Immature natural killer cell (primary cell): Measurements from ENCODE around the gene CCDC87. TPM values are rescaled to one million over a fixed set of nuclear protein-coding genes. Genes with fewer than 3 reads are reported as not detected.

Experiments
- DNase-seq, 3 donors: peaks; one replicate each; pipeline ENCODE4 v3.0.0; 2022; ENCODE audit warnings: mixed read lengths in 1 of 3
- H3K27ac Mint-ChIP-seq, 6 donors: one replicate each; pipeline ENCODE4 v1.8.0; 2020; ENCODE audit warnings: mixed read lengths in 6 of 6, mild to moderate bottlenecking in 5 of 6, inconsistent platforms in 4 of 6, moderate library complexity in 3 of 6
- H3K27me3 Mint-ChIP-seq, 3 donors: one replicate each; pipeline ENCODE4 v1.8.0; 2020 to 2021; ENCODE audit warnings: low read depth in 3 of 3, mild to moderate bottlenecking in 3 of 3, mixed read lengths in 3 of 3, moderate library complexity in 3 of 3, inconsistent platforms in 1 of 3
- H3K36me3 Mint-ChIP-seq, 3 donors: one replicate each; pipeline ENCODE4 v1.8.0; 2020; ENCODE audit warnings: mixed read lengths in 3 of 3, inconsistent platforms in 2 of 3, mild to moderate bottlenecking in 2 of 3
- H3K4me1 Mint-ChIP-seq, 2 donors: one replicate each; pipeline ENCODE4 v1.8.0; 2020; ENCODE audit warnings: inconsistent platforms in 2 of 2, mild to moderate bottlenecking in 2 of 2, mixed read lengths in 2 of 2, moderate library complexity in 1 of 2
- H3K4me3 Mint-ChIP-seq, 5 donors: one replicate each; pipeline ENCODE4 v1.8.0; 2020; ENCODE audit warnings: mild to moderate bottlenecking in 5 of 5, mixed read lengths in 5 of 5, inconsistent platforms in 3 of 5, moderate library complexity in 3 of 5
- H3K9me3 Mint-ChIP-seq, 6 donors: one replicate each; pipeline ENCODE4 v1.8.0; 2020; ENCODE audit warnings: mild to moderate bottlenecking in 6 of 6, mixed read lengths in 6 of 6, inconsistent platforms in 4 of 6, moderate library complexity in 3 of 6
- polyA plus RNA-seq, 3 donors: library from polyadenylated mRNA; unstranded; fragments of 300-500 nt; fragmentation: Illumina TruSeq; gene quantifications; one replicate each; pipeline ENCODE4 v1.2.3, GENCODE V29; 2021

Gene CCDC87
- polyA plus RNA-seq, 3 donors from 2014 or later = not detected

DNA sequence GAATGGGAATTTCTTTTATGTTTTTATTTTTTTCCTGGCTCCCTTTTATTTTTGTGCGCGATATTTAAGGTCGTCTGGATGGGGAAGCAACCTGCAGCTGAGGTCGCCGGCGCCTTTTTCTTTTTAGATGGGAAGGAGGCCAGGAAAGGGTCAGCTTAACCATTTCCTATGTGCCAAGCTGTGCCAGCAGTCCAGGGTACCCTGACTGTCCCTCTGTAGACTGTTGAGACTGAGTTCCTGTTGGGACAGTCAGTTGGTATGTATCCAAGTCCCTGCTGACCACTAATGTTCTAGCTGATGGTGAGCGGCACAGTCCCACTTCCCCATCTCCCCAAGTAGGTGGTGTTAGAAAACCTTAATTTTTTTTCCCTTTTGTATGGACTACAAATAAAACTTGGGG is 34.1 kb upstream of the CCDC87 start:
- DNase-seq = no peak
- no peaks in the 10 kb centered on the region for H3K9me3 Mint-ChIP-seq
- H3K27ac Mint-ChIP-seq = no peak overlapping the region
- peaks cover 7 to 23% (median 10%) of the 10 kb centered on the region in 3 donors for H3K27me3 Mint-ChIP-seq
- H3K4me3 Mint-ChIP-seq = no peak overlapping the region
- peaks cover 54 to 61% of the 10 kb centered on the region in 2 donors for H3K4me1 Mint-ChIP-seq
- peaks cover 4 to 39% (median 7%) of the 10 kb centered on the region in 3 donors for H3K36me3 Mint-ChIP-seq

DNA sequence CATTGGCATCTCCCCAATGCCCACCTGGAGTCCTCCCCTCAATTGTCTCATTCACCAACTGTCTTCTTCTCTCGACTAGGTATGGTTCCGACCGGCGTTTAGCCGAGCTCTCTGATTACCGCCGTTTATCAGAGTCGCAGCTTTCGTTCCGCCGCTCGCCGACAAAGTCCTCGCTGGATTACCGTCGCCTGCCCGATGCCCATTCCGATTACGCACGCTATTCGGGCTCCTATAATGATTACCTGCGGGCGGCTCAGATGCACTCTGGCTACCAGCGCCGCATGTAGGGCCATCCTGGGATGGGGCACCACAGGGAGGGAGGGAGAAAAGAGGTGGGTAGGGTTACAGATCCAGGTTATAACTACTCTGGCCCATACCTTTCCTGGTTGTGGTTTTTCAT is 33.5 kb upstream of the CCDC87 start:
- Mint-ChIP-seq H3K9me3 (no peaks in the 10 kb centered on the region), H3K27me3 (peaks cover 7 to 24% (median 10%) of the 10 kb centered on the region in 3 donors), H3K4me3 (no peak overlapping the region), H3K4me1 (peaks cover 58 to 63% of the 10 kb centered on the region in 2 donors), H3K36me3 (peaks cover 4 to 39% (median 7%) of the 10 kb centered on the region in 3 donors), H3K27ac (peak overlapping the region in 1 of 6 donors; percentile 71)
- no peak for DNase-seq

DNA sequence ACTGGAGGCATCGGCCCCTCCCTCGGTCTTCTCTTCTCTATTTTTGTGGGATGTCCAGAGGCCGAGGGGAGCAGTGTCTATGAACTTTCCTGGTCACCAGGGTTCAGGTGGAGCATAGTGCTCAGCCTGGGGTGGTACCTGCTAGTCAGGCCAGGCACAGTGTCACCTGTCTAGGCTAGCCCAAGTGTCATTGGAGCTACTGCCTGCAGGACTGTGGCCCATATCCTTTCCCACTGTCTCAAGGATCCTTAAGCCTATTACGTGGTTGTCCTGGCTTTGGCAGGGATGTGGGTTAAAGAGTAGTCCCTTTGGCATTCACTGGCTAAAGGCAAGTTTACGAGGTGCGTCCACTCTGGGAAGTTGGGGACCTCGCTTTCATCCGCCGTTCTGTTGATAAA is 32.9 kb upstream of the CCDC87 start:
- DNase-seq = no peak
- Mint-ChIP-seq H3K36me3 (peaks cover 4 to 39% (median 7%) of the 10 kb centered on the region in 3 donors), H3K4me1 (peaks cover 64 to 69% of the 10 kb centered on the region in 2 donors), H3K27ac (no peak overlapping the region), H3K9me3 (no peaks in the 10 kb centered on the region), H3K27me3 (peaks cover 7 to 24% (median 10%) of the 10 kb centered on the region in 3 donors), H3K4me3 (no peak overlapping the region)

DNA sequence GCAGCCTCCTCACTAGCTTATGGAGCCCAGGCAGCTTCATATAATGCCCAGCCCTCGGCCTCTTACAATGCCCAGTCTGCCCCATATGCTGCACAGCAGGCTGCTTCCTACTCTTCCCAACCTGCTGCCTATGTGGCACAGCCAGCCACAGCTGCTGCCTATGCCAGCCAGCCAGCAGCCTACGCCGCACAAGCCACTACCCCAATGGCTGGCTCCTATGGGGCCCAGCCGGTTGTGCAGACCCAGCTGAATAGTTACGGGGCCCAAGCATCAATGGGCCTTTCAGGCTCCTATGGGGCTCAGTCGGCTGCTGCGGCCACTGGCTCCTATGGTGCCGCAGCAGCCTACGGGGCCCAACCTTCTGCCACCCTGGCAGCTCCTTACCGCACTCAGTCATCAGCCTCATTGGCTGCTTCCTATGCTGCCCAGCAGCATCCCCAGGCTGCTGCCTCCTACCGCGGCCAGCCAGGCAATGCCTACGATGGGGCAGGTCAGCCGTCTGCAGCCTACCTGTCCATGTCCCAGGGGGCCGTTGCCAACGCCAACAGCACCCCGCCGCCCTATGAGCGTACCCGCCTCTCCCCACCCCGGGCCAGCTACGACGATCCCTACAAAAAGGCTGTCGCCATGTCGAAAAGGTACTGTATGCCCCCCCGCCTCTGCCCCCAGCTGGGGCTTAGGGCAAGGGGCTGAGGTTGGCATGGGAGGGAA is 32.3 kb upstream of the CCDC87 start:
- peaks cover 7 to 24% (median 10%) of the 10 kb centered on the region in 3 donors for H3K27me3 Mint-ChIP-seq
- peaks cover 4 to 38% (median 7%) of the 10 kb centered on the region in 3 donors for H3K36me3 Mint-ChIP-seq
- no peak overlapping the region for H3K27ac Mint-ChIP-seq
- no peak for DNase-seq
- no peaks in the 10 kb centered on the region for H3K9me3 Mint-ChIP-seq
- H3K4me1 Mint-ChIP-seq = peaks cover 68 to 72% of the 10 kb centered on the region in 2 donors
- no peak overlapping the region for H3K4me3 Mint-ChIP-seq

GRCh38 chr11:66624450-66624849 is 31.6 kb upstream of the CCDC87 start:
- no peak overlapping the region for H3K4me3 Mint-ChIP-seq
- H3K27me3 Mint-ChIP-seq = peaks cover 7 to 24% (median 7%) of the 10 kb centered on the region in 3 donors
- peaks cover 4 to 34% (median 7%) of the 10 kb centered on the region in 3 donors for H3K36me3 Mint-ChIP-seq
- no peak for DNase-seq
- peaks cover 72% of the 10 kb centered on the region in 2 donors for H3K4me1 Mint-ChIP-seq
- no peak overlapping the region for H3K27ac Mint-ChIP-seq
- no peaks in the 10 kb centered on the region for H3K9me3 Mint-ChIP-seq

- Mint-ChIP-seq H3K27me3 (peaks cover 14 to 37% (median 23%) of the 10 kb centered on the region in 3 donors), H3K4me3 (peak overlapping the region; percentile 97 to 99 (median 98))
Observed at GRCh38 chr11:66619080-66619554, 26.3 kb upstream of the CCDC87 start.

GRCh38 chr11:66617155-66617834 is 24.4 kb upstream of the CCDC87 start:
- peaks cover 14 to 30% (median 23%) of the 10 kb centered on the region in 3 donors for H3K27me3 Mint-ChIP-seq
- peaks cover 0 to 4% (median 0%) of the 10 kb centered on the region in 3 donors for H3K36me3 Mint-ChIP-seq
- H3K27ac Mint-ChIP-seq = peak overlapping the region; percentile 96 to 99 (median 98)
- peak overlapping the region; percentile 97 to 99 (median 98) for H3K4me3 Mint-ChIP-seq
- H3K4me1 Mint-ChIP-seq = peaks cover 61 to 69% of the 10 kb centered on the region in 2 donors
- no peaks in the 10 kb centered on the region for H3K9me3 Mint-ChIP-seq
- no peak for DNase-seq

More at GRCh38 chr11:66619080-66619554, 26.3 kb upstream of the CCDC87 start:
- DNase-seq = peak; percentile 49 to 66 (median 60)
- Mint-ChIP-seq H3K27ac (peak overlapping the region; percentile 96 to 99 (median 98)), H3K9me3 (no peaks in the 10 kb centered on the region), H3K36me3 (peaks cover 0 to 10% (median 3%) of the 10 kb centered on the region in 3 donors), H3K4me1 (peaks cover 79 to 88% of the 10 kb centered on the region in 2 donors)

DNA sequence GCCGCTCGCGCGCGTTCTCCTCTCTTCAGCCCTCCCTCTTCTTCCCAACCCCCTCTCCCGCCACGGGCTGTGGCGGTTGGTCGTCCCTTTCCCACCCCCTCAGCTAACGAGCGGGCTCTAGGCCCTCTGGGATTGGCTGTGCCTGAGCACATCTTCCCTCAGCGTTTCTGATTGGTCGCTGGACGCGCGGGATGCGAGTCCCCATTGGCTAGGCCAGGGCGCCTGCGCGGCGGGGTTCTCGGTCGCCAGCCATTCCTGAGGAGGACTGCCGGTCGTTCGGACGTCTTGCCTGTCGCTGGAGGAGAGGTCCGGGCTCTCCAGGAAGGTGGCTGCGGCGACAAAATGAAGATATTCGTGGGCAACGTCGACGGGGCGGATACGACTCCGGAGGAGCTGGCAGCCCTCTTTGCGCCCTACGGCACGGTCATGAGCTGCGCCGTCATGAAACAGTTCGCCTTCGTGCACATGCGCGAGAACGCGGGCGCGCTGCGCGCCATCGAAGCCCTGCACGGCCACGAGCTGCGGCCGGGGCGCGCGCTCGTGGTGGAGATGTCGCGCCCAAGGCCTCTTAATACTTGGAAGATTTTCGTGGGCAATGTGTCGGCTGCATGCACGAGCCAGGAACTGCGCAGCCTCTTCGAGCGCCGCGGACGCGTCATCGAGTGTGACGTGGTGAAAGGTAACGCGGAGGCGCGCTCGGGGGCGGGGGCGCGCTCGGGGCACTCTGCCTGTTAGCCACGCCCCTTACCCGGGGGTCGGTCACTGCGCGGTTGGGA is 23.7 kb upstream of the CCDC87 start, which contains the start of gene RBM14:
RBM14 (plus strand) TSS at position 252 of the 776 bp plus-strand sequence; CDS start at position 343, 91 bp downstream.
- Mint-ChIP-seq H3K27ac (peak within 1 kb of the TSS; percentile 96 to 99 (median 98)), H3K4me3 (peak within 1 kb of the TSS; percentile 97 to 99 (median 98)), H3K36me3 (peaks cover 0 to 4% (median 0%) of the 10 kb centered on the region in 3 donors), H3K9me3 (no peaks in the 10 kb centered on the region), H3K27me3 (peaks cover 14 to 28% (median 23%) of the 10 kb centered on the region in 3 donors), H3K4me1 (peaks cover 54 to 62% of the 10 kb centered on the region in 2 donors)
- peak; percentile 99 for DNase-seq

- peaks cover 14 to 26% (median 22%) of the 10 kb centered on the region in 3 donors for H3K27me3 Mint-ChIP-seq
- H3K9me3 Mint-ChIP-seq = no peaks in the 10 kb centered on the region
- H3K27ac Mint-ChIP-seq = no peak overlapping the region
- H3K4me1 Mint-ChIP-seq = peaks cover 47 to 52% of the 10 kb centered on the region in 2 donors
- H3K4me3 Mint-ChIP-seq = no peak overlapping the region
- peaks cover 0 to 4% (median 0%) of the 10 kb centered on the region in 3 donors for H3K36me3 Mint-ChIP-seq
- DNase-seq = no peak
Observed at GRCh38 chr11:66614073-66614472, 21.2 kb upstream of the CCDC87 start.

- Mint-ChIP-seq H3K9me3 (no peaks in the 10 kb centered on the region), H3K4me1 (peaks cover 31 to 36% of the 10 kb centered on the region in 2 donors), H3K36me3 (no peaks in the 10 kb centered on the region), H3K4me3 (no peak overlapping the region), H3K27ac (no peak overlapping the region), H3K27me3 (peaks cover 12 to 14% (median 13%) of the 10 kb centered on the region in 3 donors)
- DNase-seq = no peak
Observed at GRCh38 chr11:66612458-66612857, 19.6 kb upstream of the CCDC87 start.

DNA sequence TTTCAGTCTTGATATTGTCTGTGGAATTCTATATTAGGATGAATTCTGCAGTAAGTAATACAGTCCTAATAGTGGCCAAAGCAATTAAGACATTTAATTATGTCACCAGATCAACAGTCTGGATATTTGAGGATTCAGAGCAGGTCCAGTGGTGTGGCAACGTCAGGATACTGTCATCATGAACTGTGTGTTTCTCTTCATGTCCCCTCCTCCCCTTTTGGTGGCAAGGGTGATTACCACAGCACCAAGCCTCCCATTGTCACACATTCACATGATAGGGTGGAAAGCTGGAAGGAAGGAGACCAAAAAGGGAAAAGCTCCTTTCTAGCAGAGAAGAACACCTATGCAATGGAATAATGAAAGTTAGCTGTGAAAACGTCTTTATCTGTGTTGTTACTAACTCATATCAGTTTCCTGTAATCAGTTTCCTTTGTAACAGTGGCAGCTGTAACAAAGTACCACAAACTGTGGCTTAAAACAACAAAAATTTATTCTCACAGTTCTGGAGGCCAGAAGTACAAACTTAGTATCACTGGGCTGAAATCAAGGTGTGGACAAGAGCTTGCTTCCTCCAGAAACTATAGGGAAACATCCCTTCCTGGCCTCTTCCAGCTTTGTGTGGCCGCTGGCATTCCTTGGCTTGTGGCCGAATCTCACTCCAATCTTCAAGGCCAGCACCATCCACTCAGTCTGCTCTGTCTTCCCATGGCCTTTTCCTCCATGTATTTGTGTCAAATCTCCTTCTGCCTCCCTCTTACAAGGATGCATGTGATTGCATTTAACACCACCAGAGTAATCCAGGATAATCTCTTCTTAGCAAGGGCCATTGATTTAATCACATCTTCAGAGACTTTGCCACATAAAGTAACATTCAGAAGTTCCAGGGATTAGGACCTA is 17.1 kb upstream of the CCDC87 start:
- Mint-ChIP-seq H3K9me3 (no peaks in the 10 kb centered on the region), H3K27ac (peak overlapping the region; percentile 69 to 93 (median 89)), H3K4me3 (peak overlapping the region in 4 of 5 donors; percentile 12 to 60 (median 26)), H3K4me1 (peaks cover 15 to 16% of the 10 kb centered on the region in 2 donors), H3K27me3 (no peaks in the 10 kb centered on the region), H3K36me3 (peaks cover 1 to 3% (median 2%) of the 10 kb centered on the region in 3 donors)
- DNase-seq = no peak

DNA sequence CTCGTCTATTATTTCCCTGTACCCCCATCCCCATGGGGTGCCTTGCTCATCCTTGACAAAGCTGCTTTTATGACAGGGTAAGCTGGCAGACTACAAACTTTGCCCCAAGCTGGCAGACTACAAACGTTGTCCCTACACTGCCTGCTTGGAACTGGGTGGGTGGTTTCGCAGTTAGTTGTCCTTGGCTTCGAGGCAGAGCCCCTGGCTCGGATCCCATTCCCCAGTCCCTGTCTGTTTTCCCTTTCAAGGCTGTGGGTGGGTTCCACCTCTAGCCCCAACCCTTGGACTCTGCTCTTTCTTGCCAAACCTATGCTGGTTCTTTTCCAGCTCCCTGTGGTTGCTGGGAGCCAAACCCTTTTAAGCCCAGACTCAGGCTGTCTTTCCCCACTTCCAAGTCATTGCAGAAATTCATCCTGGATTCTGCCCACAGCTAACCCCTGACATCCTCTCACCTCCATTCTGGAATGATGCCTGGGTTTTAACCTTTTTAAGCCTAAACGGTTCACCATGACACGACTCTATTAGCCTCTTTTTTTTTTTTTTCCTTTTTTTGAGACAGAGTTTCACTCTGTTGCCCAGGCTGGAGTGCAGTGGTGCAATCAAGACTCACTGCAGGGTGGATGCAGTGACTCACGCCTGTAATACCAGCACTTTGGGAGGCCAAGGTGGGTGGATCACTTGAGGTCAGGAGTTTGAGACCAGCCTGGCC is 14.4 kb upstream of the CCDC87 start:
- no peak overlapping the region for H3K27ac Mint-ChIP-seq
- DNase-seq = no peak
- H3K9me3 Mint-ChIP-seq = no peaks in the 10 kb centered on the region
- peaks cover 15% of the 10 kb centered on the region in 2 donors for H3K4me1 Mint-ChIP-seq
- no peaks in the 10 kb centered on the region for H3K27me3 Mint-ChIP-seq
- H3K4me3 Mint-ChIP-seq = no peak overlapping the region
- peaks cover 3 to 14% (median 9%) of the 10 kb centered on the region in 3 donors for H3K36me3 Mint-ChIP-seq
